OCI-LY1 (cell line): Measurements from ENCODE around the gene CFAP61.

Source experiments
- H2AFZ ChIP-seq: fragments of 200-600 bp; sonication (generic), shearing (Covaris generic); 2 replicates; pipeline ENCODE4 v1.6.0; 2014; ENCODE audit warnings: antibody characterized with exemption, mild to moderate bottlenecking, low read length
- H3F3A ChIP-seq: fragments of 200-600 bp; sonication (generic), shearing (Covaris generic); 2 replicates; pipeline ENCODE4 v1.6.0; 2014; ENCODE audit warnings: mild to moderate bottlenecking, antibody characterized with exemption, low read length, moderate library complexity; ENCODE audit not compliant: insufficient read depth
- H3K27ac ChIP-seq: fragments of 200-600 bp; sonication (generic); 2 replicates; pipeline ENCODE4 v1.5.1; 2014; ENCODE audit warnings: low read length, mixed run types, mild to moderate bottlenecking, low read depth; ENCODE audit not compliant: poor library complexity, severe bottlenecking
- H3K27me3 ChIP-seq: fragments of 200-600 bp; sonication (generic); 2 replicates; pipeline ENCODE4 v1.6.0; 2014; ENCODE audit warnings: antibody characterized with exemption, mild to moderate bottlenecking, low read length, moderate library complexity; ENCODE audit not compliant: insufficient read depth
- H3K36me3 ChIP-seq: fragments of 200-600 bp; sonication (generic); 2 replicates; pipeline ENCODE4 v1.6.1; 2014; ENCODE audit warnings: mild to moderate bottlenecking, antibody characterized with exemption, low read length, moderate library complexity, mixed read lengths; ENCODE audit not compliant: insufficient read depth
- H3K4me1 ChIP-seq: fragments of 200-600 bp; sonication (generic); 2 replicates; pipeline ENCODE4 v1.5.1; 2014; ENCODE audit warnings: mild to moderate bottlenecking, low read length, moderate library complexity; ENCODE audit not compliant: insufficient read depth, severe bottlenecking
- H3K4me2 ChIP-seq: fragments of 200-600 bp; sonication (generic), shearing (Covaris generic); 2 replicates; pipeline ENCODE4 v1.6.1; 2014; ENCODE audit warnings: low read length
- H3K4me3 ChIP-seq: fragments of 200-600 bp; sonication (generic); 2 replicates; pipeline ENCODE4 v1.5.1; 2014; ENCODE audit warnings: low read length, low read depth, mild to moderate bottlenecking, mixed read lengths; ENCODE audit not compliant: poor library complexity, severe bottlenecking
- H3K79me2 ChIP-seq: fragments of 200-600 bp; shearing (Covaris generic); 2 replicates; pipeline ENCODE4 v1.6.1; 2016; ENCODE audit warnings: mixed run types, low read length, mixed read lengths; ENCODE audit not compliant: insufficient read depth
- H3K9ac ChIP-seq: fragments of 200-600 bp; sonication (generic), shearing (Covaris generic); 2 replicates; pipeline ENCODE4 v1.6.1; 2014; ENCODE audit warnings: mild to moderate bottlenecking, low read length, mixed read lengths
- H3K9me2 ChIP-seq: fragments of 200-600 bp; sonication (generic), shearing (Covaris generic); 2 replicates; pipeline ENCODE4 v1.6.1; 2014; ENCODE audit warnings: low read depth, mild to moderate bottlenecking, low read length, mixed read lengths
- H3K9me3 ChIP-seq: fragments of 200-600 bp; shearing (Covaris generic); 2 replicates; pipeline ENCODE4 v1.6.1; 2014; ENCODE audit warnings: low read length, mixed read lengths
- H4K20me1 ChIP-seq: fragments of 200-600 bp; sonication (generic), shearing (Covaris generic); 2 replicates; pipeline ENCODE4 v1.6.0; 2016; ENCODE audit warnings: mild to moderate bottlenecking, low read length; ENCODE audit not compliant: insufficient read depth
- EZH2 ChIP-seq: fragments of 200-600 bp; sonication (generic), shearing (Covaris generic); IDR thresholded peaks from 2 replicates; pipeline ENCODE4 v1.8.0; 2017; ENCODE audit warnings: borderline replicate concordance, mixed run types, mild to moderate bottlenecking, antibody characterized with exemption, low read length, moderate library complexity, mixed read lengths
- TF ChIP-seq, protein P1 (sequence below): fragments of 200-600 bp; sonication (generic), shearing (Covaris generic); IDR thresholded peaks from 2 replicates; pipeline ENCODE4 v1.5.1; 2017; ENCODE audit warnings: mild to moderate bottlenecking, antibody characterized with exemption, low read length, moderate library complexity, mixed read lengths

The CFAP61 gene

DNA sequence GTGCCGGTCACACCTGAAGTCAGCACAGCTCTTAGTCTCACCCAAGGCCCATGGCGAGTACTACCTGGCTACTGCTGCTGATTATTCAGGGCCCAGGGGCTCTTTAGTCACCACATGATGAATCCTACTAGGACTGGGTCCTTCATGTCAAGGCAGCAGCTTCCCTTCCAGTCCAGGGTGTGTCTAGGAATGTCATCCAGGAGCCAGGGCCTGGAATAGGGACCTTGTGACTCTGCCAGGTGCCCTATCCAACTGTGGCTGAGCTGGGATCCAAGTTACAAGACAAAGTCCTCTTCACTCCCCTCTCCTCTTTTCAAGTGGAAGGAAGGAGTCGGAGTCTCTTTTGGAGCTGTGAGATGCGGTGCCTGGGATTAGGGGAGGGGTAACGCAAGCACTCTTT, 85.5 kb downstream of the CFAP61 start:
- H3K9me2 ChIP-seq, result no peaks in the 10 kb centered on the region
- H3K9ac ChIP-seq, result no peak overlapping the region
- no peak overlapping the region for H3K27ac ChIP-seq
- TF ChIP-seq EZH2, result no peak
- TF ChIP-seq, protein P1, sequence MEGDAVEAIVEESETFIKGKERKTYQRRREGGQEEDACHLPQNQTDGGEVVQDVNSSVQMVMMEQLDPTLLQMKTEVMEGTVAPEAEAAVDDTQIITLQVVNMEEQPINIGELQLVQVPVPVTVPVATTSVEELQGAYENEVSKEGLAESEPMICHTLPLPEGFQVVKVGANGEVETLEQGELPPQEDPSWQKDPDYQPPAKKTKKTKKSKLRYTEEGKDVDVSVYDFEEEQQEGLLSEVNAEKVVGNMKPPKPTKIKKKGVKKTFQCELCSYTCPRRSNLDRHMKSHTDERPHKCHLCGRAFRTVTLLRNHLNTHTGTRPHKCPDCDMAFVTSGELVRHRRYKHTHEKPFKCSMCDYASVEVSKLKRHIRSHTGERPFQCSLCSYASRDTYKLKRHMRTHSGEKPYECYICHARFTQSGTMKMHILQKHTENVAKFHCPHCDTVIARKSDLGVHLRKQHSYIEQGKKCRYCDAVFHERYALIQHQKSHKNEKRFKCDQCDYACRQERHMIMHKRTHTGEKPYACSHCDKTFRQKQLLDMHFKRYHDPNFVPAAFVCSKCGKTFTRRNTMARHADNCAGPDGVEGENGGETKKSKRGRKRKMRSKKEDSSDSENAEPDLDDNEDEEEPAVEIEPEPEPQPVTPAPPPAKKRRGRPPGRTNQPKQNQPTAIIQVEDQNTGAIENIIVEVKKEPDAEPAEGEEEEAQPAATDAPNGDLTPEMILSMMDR, result no peak
- H3K4me3 ChIP-seq, result no peak overlapping the region
- H3K9me3 ChIP-seq, result no peaks in the 10 kb centered on the region
- no peak overlapping the region for H2AFZ ChIP-seq
- H3K4me1 ChIP-seq, result no peaks in the 10 kb centered on the region
- H4K20me1 ChIP-seq, result no peaks in the 10 kb centered on the region
- H3K36me3 ChIP-seq, result no peaks in the 10 kb centered on the region
- H3K27me3 ChIP-seq, result no peaks in the 10 kb centered on the region
- H3K4me2 ChIP-seq, result no peak overlapping the region
- H3F3A ChIP-seq, result no peaks in the 10 kb centered on the region
- no peaks in the 10 kb centered on the region for H3K79me2 ChIP-seq

DNA sequence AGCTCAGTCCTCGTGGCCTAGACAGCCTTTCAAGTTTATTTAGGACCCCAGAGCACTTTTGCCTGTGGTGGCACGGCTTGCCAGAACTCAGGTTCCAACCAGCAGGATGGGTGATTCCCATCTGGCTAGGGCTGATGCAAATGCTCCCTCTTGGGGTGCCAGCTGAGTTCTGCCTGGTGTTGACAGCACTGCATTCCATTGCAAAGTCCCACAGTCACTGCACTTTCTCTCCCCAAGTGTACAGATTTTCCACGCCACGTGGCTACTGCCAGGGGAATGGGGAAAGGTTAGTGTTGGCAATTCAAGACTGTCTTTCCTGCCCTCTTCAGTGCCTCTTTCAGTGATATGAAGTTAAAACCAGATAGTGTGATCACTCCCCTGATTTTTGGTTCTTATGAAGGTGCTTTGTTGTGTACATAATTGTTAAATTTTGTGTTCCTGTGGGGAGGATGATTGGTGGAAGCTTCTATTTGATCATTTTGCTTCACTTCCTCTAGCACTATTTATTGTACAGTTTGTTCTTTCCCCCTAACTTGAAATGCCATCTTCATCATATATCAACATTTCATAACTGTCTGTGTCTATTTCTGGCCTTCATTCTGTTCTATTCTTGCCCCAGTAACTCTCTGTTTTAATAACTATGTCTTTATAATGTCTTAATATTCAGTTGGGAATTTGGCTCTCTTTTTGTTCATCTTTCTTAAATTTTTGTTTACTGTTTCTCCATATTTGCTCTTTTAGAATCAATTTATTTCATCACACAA, 86.2 kb downstream of the CFAP61 start:
- Histone ChIP-seq H3K9ac (no peak overlapping the region), H3K9me3 (no peaks in the 10 kb centered on the region), H3K27me3 (no peaks in the 10 kb centered on the region), H3F3A (no peaks in the 10 kb centered on the region), H3K4me3 (no peak overlapping the region), H2AFZ (no peak overlapping the region), H4K20me1 (no peaks in the 10 kb centered on the region), H3K27ac (no peak overlapping the region), H3K79me2 (no peaks in the 10 kb centered on the region), H3K4me2 (no peak overlapping the region), H3K36me3 (no peaks in the 10 kb centered on the region), H3K9me2 (no peaks in the 10 kb centered on the region), H3K4me1 (no peaks in the 10 kb centered on the region)
- no peak for TF ChIP-seq EZH2
- TF ChIP-seq, protein P1, result no peak

DNA sequence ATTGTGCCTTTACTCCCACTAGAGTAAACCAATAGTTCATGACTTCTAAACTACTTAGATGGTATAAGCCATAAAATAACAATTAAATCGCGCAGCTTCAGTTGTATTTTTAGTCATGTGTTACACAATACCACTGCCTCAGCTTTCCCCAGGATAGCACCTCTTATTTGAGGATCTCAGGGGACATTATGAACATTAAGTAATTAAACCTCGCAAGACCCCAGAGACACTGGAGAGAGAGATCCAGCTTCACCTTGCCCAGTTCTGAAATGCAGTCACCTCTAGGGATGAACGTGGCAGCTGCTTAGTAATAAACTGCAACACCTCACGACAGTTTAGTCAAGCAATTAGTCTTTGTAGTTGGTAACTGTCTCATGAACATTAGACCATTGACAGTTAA, 87.1 kb downstream of the CFAP61 start:
- H3K79me2 ChIP-seq, result no peaks in the 10 kb centered on the region
- no peak overlapping the region for H3K4me2 ChIP-seq
- H3K4me1 ChIP-seq, result no peaks in the 10 kb centered on the region
- no peaks in the 10 kb centered on the region for H3K36me3 ChIP-seq
- H2AFZ ChIP-seq, result no peak overlapping the region
- H4K20me1 ChIP-seq, result no peaks in the 10 kb centered on the region
- H3K9me3 ChIP-seq, result no peaks in the 10 kb centered on the region
- TF ChIP-seq, protein P1, result no peak
- TF ChIP-seq EZH2, result no peak
- H3F3A ChIP-seq, result no peaks in the 10 kb centered on the region
- no peaks in the 10 kb centered on the region for H3K27me3 ChIP-seq
- no peak overlapping the region for H3K9ac ChIP-seq
- H3K27ac ChIP-seq, result no peak overlapping the region
- no peaks in the 10 kb centered on the region for H3K9me2 ChIP-seq
- no peak overlapping the region for H3K4me3 ChIP-seq
